Uterus (tissue), 2 donors: ENCODE measurements around the gene TNFRSF25.

Source experiments
- CTCF ChIP-seq, 4 experiments: fragments of 200-600 bp in 2 of 4; fragments of 450-650 bp in 2 of 4; sonication (generic) in 2 of 4; IDR thresholded peaks; one replicate each; pipeline ENCODE4 v1.5.1; 2016 to 2019; ENCODE audit warnings: antibody characterized with exemption in 4 of 4, mild to moderate bottlenecking in 2 of 4, moderate library complexity in 1 of 4
- POLR2A ChIP-seq, 2 donors: fragments of 450-650 bp; IDR thresholded peaks; one replicate each; pipeline ENCODE4 v1.6.1; 2016; ENCODE audit warnings: antibody characterized with exemption in 2 of 2, mild to moderate bottlenecking in 1 of 2, moderate library complexity in 1 of 2

GRCh38 chr1:6497215-6497866 is 31.4 kb upstream of the TNFRSF25 start:
- TF ChIP-seq CTCF (IDR thresholded peaks at IDR 0.05) (no peak), POLR2A (IDR thresholded peaks at IDR 0.05) (no peak)
